Retinal pigment epithelial cell (primary cell): Measurements from ENCODE around the gene HDGF.

ENCODE experiments used
- DNase-seq: peaks from one replicate; pipeline ENCODE4 v3.0.0-alpha.2; 2010; ENCODE audit warnings: low read depth
- H3K4me3 ChIP-seq: 2 replicates; pipeline ENCODE4 v1.5.1; 2011; ENCODE audit warnings: mild to moderate bottlenecking, low read length, control low read depth, moderate library complexity
- TF ChIP-seq, protein P1 (sequence below): conservative IDR thresholded peaks from 2 replicates; pipeline ENCODE4 v1.5.1; 2011; ENCODE audit warnings: low read depth, low read length, control low read depth, inconsistent platforms

The HDGF gene

DNA sequence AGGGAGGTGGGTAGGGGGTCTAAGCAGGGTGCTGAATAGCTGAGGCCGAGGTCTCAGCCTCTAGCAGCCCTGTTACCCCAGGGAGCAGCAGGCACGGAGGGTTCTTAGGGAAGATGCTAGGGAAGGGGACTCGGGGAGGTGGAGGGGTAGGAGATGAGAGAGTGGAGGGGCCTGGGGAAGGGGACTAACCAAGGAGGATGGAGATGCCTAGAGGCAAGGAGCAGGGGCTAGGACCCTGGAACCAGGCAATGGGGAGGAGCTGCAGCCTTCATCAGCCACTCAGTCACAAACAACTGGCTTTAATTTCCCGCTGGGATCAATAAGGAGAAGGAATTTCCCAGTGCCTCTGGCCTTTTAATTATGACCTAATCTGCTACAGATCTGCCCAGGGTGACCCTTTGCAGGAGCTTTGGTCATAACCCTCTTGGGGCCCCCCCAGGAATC, 43.2 kb downstream of the HDGF start:
- no peak overlapping the region for H3K4me3 ChIP-seq
- TF ChIP-seq, protein P1, sequence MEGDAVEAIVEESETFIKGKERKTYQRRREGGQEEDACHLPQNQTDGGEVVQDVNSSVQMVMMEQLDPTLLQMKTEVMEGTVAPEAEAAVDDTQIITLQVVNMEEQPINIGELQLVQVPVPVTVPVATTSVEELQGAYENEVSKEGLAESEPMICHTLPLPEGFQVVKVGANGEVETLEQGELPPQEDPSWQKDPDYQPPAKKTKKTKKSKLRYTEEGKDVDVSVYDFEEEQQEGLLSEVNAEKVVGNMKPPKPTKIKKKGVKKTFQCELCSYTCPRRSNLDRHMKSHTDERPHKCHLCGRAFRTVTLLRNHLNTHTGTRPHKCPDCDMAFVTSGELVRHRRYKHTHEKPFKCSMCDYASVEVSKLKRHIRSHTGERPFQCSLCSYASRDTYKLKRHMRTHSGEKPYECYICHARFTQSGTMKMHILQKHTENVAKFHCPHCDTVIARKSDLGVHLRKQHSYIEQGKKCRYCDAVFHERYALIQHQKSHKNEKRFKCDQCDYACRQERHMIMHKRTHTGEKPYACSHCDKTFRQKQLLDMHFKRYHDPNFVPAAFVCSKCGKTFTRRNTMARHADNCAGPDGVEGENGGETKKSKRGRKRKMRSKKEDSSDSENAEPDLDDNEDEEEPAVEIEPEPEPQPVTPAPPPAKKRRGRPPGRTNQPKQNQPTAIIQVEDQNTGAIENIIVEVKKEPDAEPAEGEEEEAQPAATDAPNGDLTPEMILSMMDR = no peak
- no peak for DNase-seq

DNA sequence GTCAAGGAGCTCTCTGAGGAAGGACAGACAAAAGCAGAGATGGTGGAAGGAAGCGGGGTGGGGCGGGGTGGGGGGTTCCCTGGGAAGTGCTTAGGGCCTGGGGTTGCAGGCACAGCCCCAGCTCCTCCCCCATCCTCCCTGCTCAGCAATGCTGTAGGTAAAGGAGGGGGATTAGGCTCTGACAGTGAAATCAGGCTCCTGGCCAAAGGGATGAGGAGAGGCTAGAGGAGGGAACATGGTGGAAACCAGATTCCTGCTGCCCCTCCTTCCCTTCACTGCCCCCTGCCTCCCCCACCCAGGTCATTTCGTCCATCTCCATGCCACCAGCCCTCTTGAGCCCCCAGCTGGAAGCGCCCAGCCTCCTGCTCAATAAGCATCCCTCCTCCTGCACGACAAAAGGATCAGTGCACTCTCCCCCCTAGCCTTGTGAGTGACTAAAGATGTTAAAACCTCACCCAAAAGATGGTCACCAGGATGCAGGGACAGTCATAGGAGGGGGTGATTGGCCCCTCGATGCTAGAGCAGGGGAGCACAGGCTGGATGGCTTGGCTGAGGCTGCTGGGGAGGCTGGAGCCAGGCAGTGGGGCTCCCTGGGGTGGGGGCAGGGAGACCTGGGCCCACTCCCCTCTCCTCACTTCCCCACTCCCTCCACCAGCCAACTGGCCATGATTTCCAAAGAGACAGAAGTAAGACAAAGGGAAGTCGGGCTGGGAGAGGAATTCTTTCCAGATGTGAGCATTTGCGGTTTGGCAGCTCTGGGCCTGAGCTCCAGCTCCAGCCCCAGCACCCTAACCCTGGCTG, 43.9 kb downstream of the HDGF start:
- no peak for DNase-seq
- TF ChIP-seq, protein P1 = no peak
- no peak overlapping the region for H3K4me3 ChIP-seq

DNA sequence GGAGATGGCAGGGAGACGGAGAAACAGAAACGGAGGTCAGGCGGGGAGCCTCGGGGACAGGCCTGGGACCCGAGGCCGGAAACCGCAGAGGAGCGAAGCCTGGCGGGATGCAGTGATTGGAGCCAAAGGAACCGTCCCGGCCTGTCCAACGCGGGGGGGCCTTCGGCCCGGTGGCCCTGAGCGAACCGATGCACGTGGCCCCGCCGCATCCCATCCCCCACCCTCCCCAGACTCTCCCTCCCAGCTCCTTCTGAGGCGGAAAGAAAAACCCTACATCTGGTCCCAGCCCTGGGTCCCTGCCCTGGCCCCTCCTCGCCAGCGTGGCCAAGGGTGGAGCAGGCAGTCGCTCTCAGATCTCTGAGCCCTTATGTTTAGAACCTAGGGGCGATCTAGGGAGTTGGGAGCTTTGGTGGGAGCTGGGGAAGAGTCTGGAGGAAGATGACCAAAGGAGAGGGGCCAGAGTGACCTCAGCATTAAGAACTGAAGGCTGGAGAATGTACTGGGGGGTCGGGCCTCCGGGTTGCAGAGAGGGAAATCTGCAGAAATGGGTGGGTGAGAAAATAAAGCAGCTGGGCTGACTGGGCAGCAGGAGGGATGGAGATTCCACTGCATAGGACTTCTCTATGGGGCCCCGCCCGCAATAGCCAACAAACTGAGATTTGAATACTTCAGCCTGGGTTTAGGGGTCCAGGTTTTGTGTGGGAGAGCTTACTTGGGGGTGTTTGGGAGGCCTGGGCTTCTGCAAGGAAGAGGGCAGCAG, 44.6 kb downstream of the HDGF start:
- no peak for DNase-seq
- H3K4me3 ChIP-seq = peak overlapping the region; percentile 54

DNA sequence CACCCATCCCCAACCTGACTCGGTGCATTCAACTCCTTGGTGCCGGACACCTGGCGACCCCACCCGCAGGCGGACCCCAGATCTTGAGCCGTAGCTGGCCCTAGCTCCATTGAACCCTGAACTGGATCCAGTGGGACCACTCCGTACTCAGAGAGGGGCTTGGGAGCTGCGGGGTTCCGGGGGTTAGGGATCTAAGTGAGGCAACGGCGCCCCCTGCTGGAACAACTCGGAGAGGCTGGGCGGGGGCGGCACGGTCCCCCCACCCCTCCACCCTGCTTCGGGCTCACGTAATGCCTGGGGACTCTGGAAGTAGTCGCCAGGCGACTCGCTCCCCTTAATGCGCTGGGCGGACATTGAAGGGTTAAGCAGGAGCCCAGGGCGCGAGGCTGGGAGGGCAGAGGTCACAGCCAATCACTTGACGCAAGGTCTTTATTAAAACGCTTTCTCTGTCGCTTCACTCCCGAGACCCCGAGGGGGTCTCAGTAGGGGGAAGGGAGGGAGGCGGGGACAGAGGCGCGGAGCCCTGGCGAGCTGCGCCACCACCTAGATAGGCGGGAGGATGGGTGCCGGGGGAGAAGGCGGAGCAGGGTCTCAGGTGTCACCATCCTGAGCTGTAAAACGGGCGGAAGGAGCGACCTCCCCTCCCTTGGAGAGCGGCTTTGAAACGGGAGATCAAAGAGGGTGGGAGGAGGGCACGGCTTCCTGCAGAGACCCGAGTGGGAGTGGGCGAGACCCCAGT, 45.4 kb downstream of the HDGF start:
- DNase-seq = no peak
- peak overlapping the region; percentile 54 for H3K4me3 ChIP-seq
- TF ChIP-seq, protein P1 = peak; percentile 78

More for the DNA sequence above, 44.6 kb downstream of the HDGF start:
- TF ChIP-seq, protein P1 = no peak

DNA sequence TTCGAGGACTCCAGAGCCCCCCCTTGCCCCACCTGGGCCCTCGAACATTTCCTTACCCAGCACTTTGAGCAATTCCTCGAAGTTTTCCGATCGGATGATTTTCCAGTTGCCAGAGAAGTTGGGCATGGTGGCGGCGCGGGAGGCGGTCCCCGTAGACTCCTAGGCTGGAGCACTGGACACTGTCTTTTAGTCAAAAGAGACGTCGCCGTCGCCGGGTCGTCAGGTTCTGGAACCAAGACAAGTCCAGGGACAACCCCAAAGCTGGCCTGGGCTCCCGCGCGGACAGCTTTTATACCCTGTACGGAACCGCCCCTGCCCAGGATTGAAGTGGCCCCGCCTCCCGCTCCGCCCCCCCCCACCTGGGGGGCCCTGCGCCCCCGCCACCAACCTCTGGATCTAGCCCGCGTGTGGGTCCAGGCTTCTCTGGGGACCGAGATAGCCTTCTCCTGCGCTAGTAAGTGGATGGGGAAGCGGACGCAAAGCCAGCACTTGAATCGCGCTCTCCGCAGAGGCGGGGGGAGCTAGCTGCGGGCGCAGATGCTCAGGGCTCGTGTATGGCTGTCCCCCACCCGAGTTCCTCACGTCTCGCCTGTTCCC, 46.1 kb downstream of the HDGF start, which contains the start of gene CRABP2:
TSS of gene CRABP2 (minus strand) at position 263 of the 597 bp plus-strand sequence. CDS start at position 126, 137 bp downstream.
- DNase-seq = no peak
- H3K4me3 ChIP-seq = peak within 1 kb of the TSS; percentile 54
- TF ChIP-seq, protein P1 = no peak

DNA sequence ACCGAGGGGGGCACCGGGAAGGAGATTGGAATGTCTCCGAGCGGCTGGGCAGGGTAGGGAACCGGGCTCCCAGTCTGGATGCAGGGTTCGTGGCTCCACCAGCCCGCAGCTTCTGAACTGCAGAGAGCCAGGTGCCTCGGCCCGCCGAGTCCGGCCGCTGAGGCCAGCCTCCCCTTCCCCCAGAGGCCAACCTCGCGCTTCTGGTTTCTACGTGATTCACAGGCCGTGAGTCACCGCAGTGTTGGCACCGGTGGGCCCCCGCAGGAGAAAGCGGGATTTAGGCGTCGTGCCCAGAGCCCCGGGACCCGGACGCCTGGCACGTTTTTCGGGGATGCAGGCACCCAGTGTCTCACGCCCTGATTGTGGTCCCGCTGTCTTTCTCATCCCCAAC, 46.5 kb downstream of the HDGF start:
- peak overlapping the region; percentile 54 for H3K4me3 ChIP-seq
- TF ChIP-seq, protein P1 = no peak
- no peak for DNase-seq
